Uterus (tissue), 4 donors: Measurements from ENCODE around the gene ZFPL1. TPM values are rescaled to one million over a fixed set of nuclear protein-coding genes. Genes with fewer than 3 reads are reported as not detected.

Experiments used
- DNase-seq, 2 donors: peaks; one replicate each; pipeline ENCODE4 v3.0.0-alpha.2; 2019 to 2020
- H3K27ac ChIP-seq, 2 donors: fragments of 200-600 bp; sonication (generic); 1 replicate in 1 of 2; 2 replicates in 1 of 2; pipeline ENCODE4 v1.5.1; 2016 to 2018
- H3K27me3 ChIP-seq, 2 donors: fragments of 200-600 bp; sonication (generic); one replicate each; pipeline ENCODE4 v1.5.1; 2018 to 2019; ENCODE audit warnings: control low read depth in 1 of 2
- H3K36me3 ChIP-seq, 2 donors: fragments of 200-600 bp; sonication (generic); one replicate each; pipeline ENCODE4 v1.5.1; 2019; ENCODE audit warnings: control low read depth in 1 of 2
- H3K4me1 ChIP-seq, 2 donors: fragments of 200-600 bp; sonication (generic); one replicate each; pipeline ENCODE4 v1.5.1; 2018 to 2019; ENCODE audit warnings: control low read depth in 1 of 2
- H3K4me3 ChIP-seq, 2 donors: fragments of 200-600 bp; sonication (generic); 1 replicate in 1 of 2; 2 replicates in 1 of 2; pipeline ENCODE4 v1.5.1; 2018 to 2019; ENCODE audit warnings: mild to moderate bottlenecking in 1 of 2
- H3K9me3 ChIP-seq, 2 donors: fragments of 200-600 bp; sonication (generic); one replicate each; pipeline ENCODE4 v1.5.1; 2019; ENCODE audit warnings: control low read depth in 1 of 2
- POLR2A ChIP-seq, 2 donors: fragments of 450-650 bp; IDR thresholded peaks; one replicate each; pipeline ENCODE4 v1.6.1; 2016; ENCODE audit warnings: antibody characterized with exemption in 2 of 2, mild to moderate bottlenecking in 1 of 2, moderate library complexity in 1 of 2
- intact Hi-C: fragments of 100-400 bp; cut with DNase I; formaldehyde crosslinking; loops from one replicate; pipeline ENCODE4 v1.15.1; 2023; ENCODE audit warnings: low total_unique reads
- total RNA-seq, 4 donors: library from RNA; depleted of rRNA in 3 of 4; stranded (reverse); fragments of >200 nt in 3 of 4; gene quantifications; one replicate each; pipeline versions ENCODE4 v1.1.0 to v1.2.4, GENCODE V29; 2014 to 2023
- TF ChIP-seq, protein P1 (sequence below), 4 experiments: fragments of 200-600 bp in 2 of 4; fragments of 450-650 bp in 2 of 4; sonication (generic) in 2 of 4; IDR thresholded peaks; one replicate each; pipeline ENCODE4 v1.5.1; 2016 to 2019; ENCODE audit warnings: antibody characterized with exemption in 4 of 4, mild to moderate bottlenecking in 2 of 4, moderate library complexity in 1 of 4
- donor health status: DM: yes; HTN: yes; CAD: no.

The ZFPL1 gene
- total RNA-seq, 4 donors from 2014 or later, result 9.0 to 37.5 (median 24.5) TPM

DNA sequence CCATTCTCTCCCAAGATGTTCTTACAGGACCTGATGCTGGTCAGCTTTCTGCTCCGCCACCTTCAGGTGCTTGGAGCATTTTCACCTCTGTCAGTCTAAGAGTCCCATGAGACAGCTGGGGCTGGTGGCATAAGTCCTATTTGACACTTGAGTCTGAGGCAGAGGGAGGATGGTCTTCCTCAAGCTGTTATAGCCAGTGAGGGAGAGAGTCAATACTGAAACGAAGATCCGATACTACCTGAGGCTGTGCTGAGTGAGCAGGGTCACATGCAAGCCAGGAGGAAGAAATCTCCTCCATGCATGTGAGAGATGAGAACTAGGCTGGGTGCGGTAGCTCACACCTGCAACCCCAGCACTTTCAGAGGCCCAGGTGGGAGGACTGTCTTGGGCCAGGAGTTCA, 5.6 kb downstream of the ZFPL1 start:
- no peaks in the 10 kb centered on the region for H3K9me3 ChIP-seq
- no peak for DNase-seq
- no peaks in the 10 kb centered on the region for H3K27me3 ChIP-seq
- H3K36me3 ChIP-seq, result no peaks in the 10 kb centered on the region
- H3K4me1 ChIP-seq, result peaks cover 0 to 4% of the 10 kb centered on the region in 2 donors
- intact Hi-C loops, result no loop called here
- TF ChIP-seq POLR2A (IDR thresholded peaks at IDR 0.05), result no peak
- TF ChIP-seq, protein P1, sequence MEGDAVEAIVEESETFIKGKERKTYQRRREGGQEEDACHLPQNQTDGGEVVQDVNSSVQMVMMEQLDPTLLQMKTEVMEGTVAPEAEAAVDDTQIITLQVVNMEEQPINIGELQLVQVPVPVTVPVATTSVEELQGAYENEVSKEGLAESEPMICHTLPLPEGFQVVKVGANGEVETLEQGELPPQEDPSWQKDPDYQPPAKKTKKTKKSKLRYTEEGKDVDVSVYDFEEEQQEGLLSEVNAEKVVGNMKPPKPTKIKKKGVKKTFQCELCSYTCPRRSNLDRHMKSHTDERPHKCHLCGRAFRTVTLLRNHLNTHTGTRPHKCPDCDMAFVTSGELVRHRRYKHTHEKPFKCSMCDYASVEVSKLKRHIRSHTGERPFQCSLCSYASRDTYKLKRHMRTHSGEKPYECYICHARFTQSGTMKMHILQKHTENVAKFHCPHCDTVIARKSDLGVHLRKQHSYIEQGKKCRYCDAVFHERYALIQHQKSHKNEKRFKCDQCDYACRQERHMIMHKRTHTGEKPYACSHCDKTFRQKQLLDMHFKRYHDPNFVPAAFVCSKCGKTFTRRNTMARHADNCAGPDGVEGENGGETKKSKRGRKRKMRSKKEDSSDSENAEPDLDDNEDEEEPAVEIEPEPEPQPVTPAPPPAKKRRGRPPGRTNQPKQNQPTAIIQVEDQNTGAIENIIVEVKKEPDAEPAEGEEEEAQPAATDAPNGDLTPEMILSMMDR (IDR thresholded peaks at IDR 0.05), result no peak
- H3K4me3 ChIP-seq, result no peak overlapping the region
- no peak overlapping the region for H3K27ac ChIP-seq

DNA sequence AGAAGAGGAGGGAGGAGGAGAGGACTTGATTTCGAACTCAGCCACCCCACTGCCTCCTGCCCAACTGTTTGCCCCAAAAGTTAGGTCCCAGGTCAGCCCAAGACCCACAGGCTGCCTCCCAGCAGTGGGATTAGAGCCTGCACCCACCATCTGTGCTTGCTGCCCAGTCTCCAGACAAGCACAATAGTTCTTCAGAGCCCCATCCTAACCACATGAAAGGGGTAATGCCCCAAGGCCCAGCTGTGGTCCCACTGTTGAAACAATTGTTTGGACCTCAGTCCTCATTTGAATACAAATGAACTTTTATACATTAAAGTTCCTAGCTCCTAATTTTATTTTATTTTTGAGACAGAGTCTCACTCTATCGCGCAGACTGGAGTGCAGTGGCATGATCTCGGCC, 6.6 kb downstream of the ZFPL1 start:
- Histone ChIP-seq H3K4me3 (no peak overlapping the region), H3K36me3 (no peaks in the 10 kb centered on the region), H3K27ac (no peak overlapping the region), H3K4me1 (no peaks in the 10 kb centered on the region), H3K27me3 (no peaks in the 10 kb centered on the region), H3K9me3 (no peaks in the 10 kb centered on the region)
- no peak for DNase-seq
- intact Hi-C loops, result no loop called here
- TF ChIP-seq, protein P1 (IDR thresholded peaks at IDR 0.05), result no peak
- TF ChIP-seq POLR2A (IDR thresholded peaks at IDR 0.05), result no peak

DNA sequence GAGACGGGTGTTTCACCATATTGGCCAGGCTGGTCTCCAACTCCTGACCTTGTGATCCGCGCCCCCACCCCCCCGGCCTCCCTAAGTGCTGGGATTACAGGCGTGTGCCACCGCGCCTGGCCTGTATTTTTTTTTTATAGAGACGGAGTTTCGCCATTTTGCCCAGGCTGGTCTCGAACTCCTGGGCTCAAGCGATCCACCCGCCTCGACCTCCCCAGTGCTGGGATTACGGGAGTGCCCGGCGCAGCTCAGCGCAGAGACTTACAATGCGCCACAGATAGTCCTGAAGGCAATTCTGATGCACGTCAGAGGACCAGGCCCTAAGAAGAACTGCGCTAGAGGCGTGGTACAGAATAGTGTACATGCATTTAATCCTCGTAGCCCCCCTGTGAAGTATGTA, 11.4 kb downstream of the ZFPL1 start:
- peak in 1 of 2 donors; percentile 30 for DNase-seq
- H3K27ac ChIP-seq, result peak overlapping the region; percentile 85 to 91
- H3K36me3 ChIP-seq, result no peaks in the 10 kb centered on the region
- intact Hi-C loops, result no loop called here
- no peak overlapping the region for H3K4me3 ChIP-seq
- TF ChIP-seq, protein P1 (IDR thresholded peaks at IDR 0.05), result no peak
- H3K27me3 ChIP-seq, result no peaks in the 10 kb centered on the region
- H3K9me3 ChIP-seq, result no peaks in the 10 kb centered on the region
- H3K4me1 ChIP-seq, result peaks cover 0 to 6% of the 10 kb centered on the region in 2 donors

DNA sequence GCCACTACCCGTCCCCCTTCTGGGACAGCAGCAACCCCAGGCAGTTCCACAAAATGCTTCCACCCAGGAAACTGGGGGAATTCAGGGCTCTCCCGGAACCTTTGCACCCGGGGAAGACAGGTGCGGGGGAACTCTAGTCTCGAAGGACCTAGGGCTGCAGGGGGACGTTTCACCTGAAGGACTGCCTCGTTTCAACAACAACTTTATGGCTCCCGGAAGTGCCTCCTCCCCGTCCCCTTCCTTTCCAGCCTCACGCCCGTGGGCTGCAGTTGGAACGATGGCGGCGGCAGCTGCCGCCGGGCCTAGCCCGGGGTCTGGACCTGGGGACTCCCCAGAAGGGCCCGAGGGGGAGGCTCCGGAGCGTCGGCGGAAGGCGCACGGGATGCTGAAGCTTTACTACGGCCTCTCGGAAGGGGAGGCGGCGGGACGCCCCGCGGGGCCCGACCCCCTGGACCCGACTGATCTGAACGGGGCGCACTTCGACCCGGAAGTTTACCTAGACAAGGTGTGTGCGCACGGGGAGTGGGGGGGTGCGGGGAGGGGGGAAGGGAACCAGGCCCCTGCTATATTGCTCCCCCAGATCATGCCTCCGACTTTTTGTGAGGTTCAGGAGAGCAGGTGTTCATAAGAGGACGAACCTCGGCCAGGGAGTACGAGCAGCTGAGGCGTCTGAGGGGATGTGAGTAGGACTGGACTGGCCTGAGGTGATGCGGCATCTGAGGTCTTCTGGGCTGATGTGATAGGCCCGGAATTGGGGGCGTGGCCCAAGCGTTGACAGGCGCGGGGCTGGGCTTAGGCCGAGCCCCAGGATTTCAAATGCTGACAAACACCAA, 12.2 kb downstream of the ZFPL1 start, which contains the start of gene VPS51:
TSS of gene VPS51 (plus strand) at position 241 of the 833 bp plus-strand sequence. CDS start at position 278, 37 bp downstream.
- peak; percentile 83 to 88 for DNase-seq
- Histone ChIP-seq H3K4me3 (peak within 1 kb of the TSS; percentile 80 to 91), H3K27me3 (no peaks in the 10 kb centered on the region), H3K9me3 (no peaks in the 10 kb centered on the region), H3K27ac (peak within 1 kb of the TSS; percentile 85 to 91), H3K4me1 (peaks cover 0 to 6% of the 10 kb centered on the region in 2 donors), H3K36me3 (no peaks in the 10 kb centered on the region)
- TF ChIP-seq POLR2A (IDR thresholded peaks at IDR 0.05), result peak; percentile 20 to 58
- TF ChIP-seq, protein P1 (IDR thresholded peaks at IDR 0.05), result peak in 2 of 4 experiments; percentile 35 to 57
- intact Hi-C loops, result no loop called here

DNA sequence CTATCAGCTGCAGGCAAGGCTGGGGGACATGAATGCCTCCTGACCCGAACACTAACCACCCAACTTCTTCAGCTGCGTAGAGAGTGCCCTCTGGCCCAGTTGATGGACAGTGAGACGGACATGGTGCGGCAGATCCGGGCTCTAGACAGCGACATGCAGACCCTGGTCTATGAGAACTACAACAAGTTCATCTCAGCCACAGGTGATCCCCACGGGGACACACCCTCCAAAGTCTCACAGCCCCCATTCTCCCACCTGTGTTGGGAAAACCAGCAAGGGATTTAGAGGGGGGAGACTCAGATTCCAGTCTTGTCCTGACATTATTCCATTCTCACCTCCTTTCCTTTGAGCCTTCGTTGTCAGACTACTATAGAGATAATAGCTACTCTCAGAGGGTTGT, 12.9 kb downstream of the ZFPL1 start:
- H3K36me3 ChIP-seq, result no peaks in the 10 kb centered on the region
- H3K4me1 ChIP-seq, result peaks cover 0 to 6% of the 10 kb centered on the region in 2 donors
- H3K4me3 ChIP-seq, result peak overlapping the region; percentile 80 to 91
- H3K9me3 ChIP-seq, result no peaks in the 10 kb centered on the region
- DNase-seq, result no peak
- TF ChIP-seq, protein P1 (IDR thresholded peaks at IDR 0.05), result no peak
- no peak for TF ChIP-seq POLR2A (IDR thresholded peaks at IDR 0.05)
- peak overlapping the region; percentile 85 to 91 for H3K27ac ChIP-seq
- intact Hi-C loops, result no loop called here
- H3K27me3 ChIP-seq, result no peaks in the 10 kb centered on the region
